ENCODE measurements around the gene LRR1. TPM values are rescaled to one million over a fixed set of nuclear protein-coding genes. Genes with fewer than 3 reads are reported as not detected.

LRR1 gene
- total and polyA plus RNA-seq, 2 of the 4 experiments (the other 2 are of a cell fraction) = 11.6 to 20.8 TPM

GRCh38 chr14:49659526-49660455 lies 61.1 kb downstream of the LRR1 start:
- H2BK5ac ChIP-seq (ENCODE audit: low read depth, low read length, poor library complexity, severe bottlenecking) = no peak overlapping the region
- 0 out of 2 replicates have a peak overlapping the region, but pooled peaks have one; percentile 29 for H3K23ac ChIP-seq (ENCODE audit: low read depth, low read length)
- no peak overlapping the region for H4K8ac ChIP-seq (ENCODE audit: low read depth in 2 of 2, low read length in 2 of 2)
- no peak overlapping the region for H2BK15ac ChIP-seq (ENCODE audit: low read depth, low read length)
- H3K4ac ChIP-seq (ENCODE audit: low read depth, low read length) = no peak overlapping the region
- POLR2A ChIA-PET (ENCODE audit: unreplicated experiment) = interaction anchor here (0.6 kb wide), 1 partner anchor 178 kb away, joined by 4 read pairs; no protein-coding TSS in a partner anchor
- no peak overlapping the region for H3K4me2 ChIP-seq (ENCODE audit: low read depth, low read length)
- CTCF ChIA-PET = no interaction called here
- no peak overlapping the region for H2AFZ ChIP-seq (replicated peaks; ENCODE audit: low read length, poor library complexity)
- H2BK120ac ChIP-seq (ENCODE audit: low read depth, low read length) = no peak overlapping the region
- no peak overlapping the region for H2BK20ac ChIP-seq (ENCODE audit: low read depth, low read length)
- no peaks in the 10 kb centered on the region for H4K20me1 ChIP-seq (ENCODE audit: insufficient read depth, low read length)
- no peak overlapping the region for H3K4me3 ChIP-seq (ENCODE audit: insufficient read depth, low read depth, low read length)
- no peak overlapping the region for H3K56ac ChIP-seq (ENCODE audit: extremely low read depth, insufficient read depth, low read length)
- intact Hi-C loops (cut with micrococcal nuclease) = no loop called here
- no peak overlapping the region for H3K9ac ChIP-seq (ENCODE audit: low read depth, low read length)
- H3K27ac ChIP-seq (ENCODE audit: insufficient read depth, low read length) = no peak overlapping the region
- H3K27me3 ChIP-seq (ENCODE audit: control insufficient read depth, insufficient read depth, low read length) = no peaks in the 10 kb centered on the region
- no peak overlapping the region for H3K14ac ChIP-seq (replicated peaks; ENCODE audit: low read depth, low read length)
- ATAC-seq (ENCODE audit: low read depth) (no peak), DNase-seq (no peak)
- dilution Hi-C loops (cut with HindIII; ENCODE audit: low sequenced_read_pairs, unreplicated experiment) = no loop called here
- H3K79me1 ChIP-seq (ENCODE audit: low read depth in 1 of 2, low read length in 2 of 2) = peaks cover 4 to 7% of the 10 kb centered on the region in 2 experiments; a peak in 3 of 4 replicates
- TF ChIP-seq CEBPB (IDR thresholded peaks at IDR 0.05; ENCODE audit: low read depth, low read length) (peak; percentile 35; the same call in 1 of the 2 replicates), CHD1 (IDR thresholded peaks at IDR 0.05; ENCODE audit: low read depth, low read length) (no peak)
- no peak overlapping the region for H2AK9ac ChIP-seq (replicated peaks; ENCODE audit: low read depth, low read length, poor library complexity)
- no TSS peak for BruUV-seq (replicated peaks)
- no peak overlapping the region for H3K18ac ChIP-seq (ENCODE audit: low read depth, low read length)
- H4K5ac ChIP-seq (ENCODE audit: low read depth, low read length) = no peak overlapping the region
- in situ Hi-C loops (cut with MboI; ENCODE audit: low sequenced_read_pairs) = no loop called here
- H2AK5ac ChIP-seq (ENCODE audit: low read depth, low read length) = no peak overlapping the region; the same call in 1 of the 2 replicates
- H4K91ac ChIP-seq (ENCODE audit: insufficient read depth, low read depth, low read length) = no peak overlapping the region
- no CpG with 5 or more reads among the region's 2 CpGs for WGBS, 2 experiments (ENCODE audit: extremely low coverage in 2 of 2, insufficient read length in 1 of 2)
- no peaks in the 10 kb centered on the region for H3K9me1 ChIP-seq (ENCODE audit: insufficient read depth, low read length)
- H3K4me1 ChIP-seq (ENCODE audit: control insufficient read depth, insufficient read depth, low read length) = no peaks in the 10 kb centered on the region; the same call in 1 of the 2 replicates
- no peaks in the 10 kb centered on the region for H3K36me3 ChIP-seq (ENCODE audit: control insufficient read depth, insufficient read depth, low read length)
- no peaks in the 10 kb centered on the region for H3K9me3 ChIP-seq (ENCODE audit: control insufficient read depth, insufficient read depth, low read length)

Small RNA genes within 50 kb of the gene (microRNA-seq; reads per million reads assigned to microRNA genes)
- gene AL139099.3 (ENCODE audit: insufficient read depth, insufficient read length) = not detected
- gene AL139099.4 (ENCODE audit: insufficient read depth, insufficient read length) = not detected
- gene RF00019 (ENCODE audit: insufficient read depth, insufficient read length) = not detected
- gene RNA5SP384 (ENCODE audit: insufficient read depth, insufficient read length) = not detected

Small RNA genes within 50 kb of the gene (small RNA-seq; reads per million reads assigned to genes)
- 0 reads per million in 5 experiments for gene AL139099.3
- gene AL139099.4 = 0 reads per million in 5 experiments
- gene RF00019 = 0 reads per million in 5 experiments
- 0 reads per million in 5 experiments for gene RNA5SP384

Other genes starting within 250 kb of the LRR1 start
- 318 and 794 TPM in 2 replicates for gene RPS29, start 12.6 kb upstream of the LRR1 start, total RNA-seq (2012; rRNA removed)
- gene RPS29, start 12.6 kb upstream of the LRR1 start, polyA plus RNA-seq (2012; rRNA removed) = 8,930 and 10,393 TPM in 2 replicates
- gene RPL36AL, start 21.7 kb downstream of the LRR1 start, total RNA-seq (2012; rRNA removed) = 129 and 249 TPM in 2 replicates
- 313 and 346 TPM in 2 replicates for gene RPL36AL, start 21.7 kb downstream of the LRR1 start, polyA plus RNA-seq (2012; rRNA removed)
- 67.6 and 73.6 TPM in 2 replicates for gene MGAT2, start 21.9 kb downstream of the LRR1 start, total RNA-seq (2012; rRNA removed)
- gene MGAT2, start 21.9 kb downstream of the LRR1 start, polyA plus RNA-seq (2012; rRNA removed) = 35.0 and 36.6 TPM in 2 replicates
- gene DNAAF2, start 36.3 kb downstream of the LRR1 start, total RNA-seq (2012; rRNA removed) = 4.1 and 7.5 TPM in 2 replicates
- 4.7 and 4.9 TPM in 2 replicates for gene DNAAF2, start 36.3 kb downstream of the LRR1 start, polyA plus RNA-seq (2012; rRNA removed)
- 12.2 and 18.1 TPM in 2 replicates for gene POLE2, start 89.3 kb downstream of the LRR1 start, total RNA-seq (2012; rRNA removed)
- gene POLE2, start 89.3 kb downstream of the LRR1 start, polyA plus RNA-seq (2012; rRNA removed) = 10.3 and 12.3 TPM in 2 replicates
- 0.90 and 1.9 TPM in 2 replicates for gene KLHDC1, start 94.2 kb downstream of the LRR1 start, total RNA-seq (2012; rRNA removed)
- 0.34 and 0.51 TPM in 2 replicates for gene KLHDC1, start 94.2 kb downstream of the LRR1 start, polyA plus RNA-seq (2012; rRNA removed)
- gene KLHDC2, start 169.2 kb downstream of the LRR1 start, total RNA-seq (2012; rRNA removed) = 41.8 and 51.1 TPM in 2 replicates
- gene KLHDC2, start 169.2 kb downstream of the LRR1 start, polyA plus RNA-seq (2012; rRNA removed) = 27.0 and 29.2 TPM in 2 replicates